Activated effector memory CD4-positive, alpha-beta T cell treated with anti-CD3 and anti-CD28 coated beads, Interleukin-2, amount 50 U/mL, for 16 hours (primary cell): ENCODE measurements around the gene RREB1.
"Not testable (repeated sequence)": the region's sequence is repeated elsewhere in the genome, so short reads cannot be mapped to it uniquely, and the experiment has no call there.

ENCODE experiments used
- DNase-seq: peaks from one replicate; pipeline ENCODE4 v3.0.0-alpha.2; 2020

RREB1 gene

GRCh38 chr6:7249946-7250643 lies 142.3 kb downstream of the RREB1 start:
- no peak for DNase-seq

- DNase-seq, result no peak
These were observed 143.1 kb downstream of the RREB1 start for GRCh38 chr6:7250812-7251211.

- no peak for DNase-seq
These were observed 144.0 kb downstream of the RREB1 start for GRCh38 chr6:7251646-7252260.

- no peak for DNase-seq
These were observed 144.6 kb downstream of the RREB1 start for GRCh38 chr6:7252390-7252789.

- no peak for DNase-seq
These were observed 147.4 kb downstream of the RREB1 start for GRCh38 chr6:7254980-7255835.

GRCh38 chr6:7255918-7256317 lies 148.2 kb downstream of the RREB1 start:
- DNase-seq, result no peak

GRCh38 chr6:7256785-7257184 lies 149.0 kb downstream of the RREB1 start:
- DNase-seq, result peak; percentile 45

GRCh38 chr6:7257521-7258230 lies 149.9 kb downstream of the RREB1 start:
- peak; percentile 58 for DNase-seq

- DNase-seq, result peak; percentile 52
These were observed 150.5 kb downstream of the RREB1 start for GRCh38 chr6:7258231-7258763.

- DNase-seq, result peak; percentile 44
These were observed 152.7 kb downstream of the RREB1 start for GRCh38 chr6:7260291-7261031.

- DNase-seq, result peak; percentile 79
These were observed 153.5 kb downstream of the RREB1 start for GRCh38 chr6:7261032-7261841.

GRCh38 chr6:7261852-7262461 lies 154.2 kb downstream of the RREB1 start:
- peak; percentile 47 for DNase-seq

- peak; percentile 53 for DNase-seq
These were observed 155.2 kb downstream of the RREB1 start for GRCh38 chr6:7262746-7263518.

- peak; percentile 36 for DNase-seq
These were observed 155.7 kb downstream of the RREB1 start for GRCh38 chr6:7263519-7263805.

- DNase-seq, result peak; percentile 39
These were observed 156.3 kb downstream of the RREB1 start for GRCh38 chr6:7264041-7264440.

GRCh38 chr6:7264686-7265384 lies 157.1 kb downstream of the RREB1 start:
- DNase-seq, result peak; percentile 39

- not testable (repeated sequence) for DNase-seq
These were observed 157.6 kb downstream of the RREB1 start for GRCh38 chr6:7265385-7265726.

- DNase-seq, result peak; percentile 55
These were observed 159.3 kb downstream of the RREB1 start for GRCh38 chr6:7267071-7267465.

GRCh38 chr6:7267466-7268091 lies 159.8 kb downstream of the RREB1 start:
- peak; percentile 51 for DNase-seq
